Lower lobe of right lung (tissue), 2 donors: Measurements from ENCODE around the gene NUP50. TPM values are rescaled to one million over a fixed set of nuclear protein-coding genes. Genes with fewer than 3 reads are reported as not detected.

Experiments
- ATAC-seq, 2 donors: fragments of 200-7000 bp; cut with Tn5 transposase; one replicate each; pipeline ENCODE4 v1.9.1; 2020 to 2022; ENCODE audit warnings: mild to moderate bottlenecking in 2 of 2, moderate library complexity in 2 of 2
- DNase-seq: peaks from one replicate; pipeline ENCODE4 v3.0.0-alpha.2; 2020
- H3K27ac ChIP-seq: fragments of 200-600 bp; one replicate; pipeline ENCODE4 v1.8.0; 2022
- H3K27me3 ChIP-seq: fragments of 200-600 bp; one replicate; pipeline ENCODE4 v1.8.0; 2022; ENCODE audit warnings: low read depth
- H3K36me3 ChIP-seq: fragments of 200-600 bp; one replicate; pipeline ENCODE4 v1.8.0; 2022; ENCODE audit warnings: mild to moderate bottlenecking
- H3K4me1 ChIP-seq: fragments of 200-600 bp; one replicate; pipeline ENCODE4 v1.8.0; 2022
- H3K4me3 ChIP-seq: fragments of 200-600 bp; one replicate; pipeline ENCODE4 v1.8.0; 2022; ENCODE audit warnings: mild to moderate bottlenecking
- H3K9me3 ChIP-seq: fragments of 200-600 bp; one replicate; pipeline ENCODE4 v1.8.0; 2022
- CTCF ChIP-seq: fragments of 200-600 bp; IDR thresholded peaks from one replicate; pipeline ENCODE4 v1.8.0; 2022; ENCODE audit warnings: antibody characterized with exemption, mild to moderate bottlenecking
- intact Hi-C: fragments of 100-400 bp; cut with DNase I; formaldehyde crosslinking; loops from one replicate; pipeline ENCODE4 v1.11.0; 2022
- total RNA-seq: library from RNA; stranded (reverse); fragmentation: NEBNext Ultra II Directional; extraction: Animal tissue kit (Norgen Biotek cat#: 25700); gene quantifications from one replicate; pipeline ENCODE4 v1.2.1, GENCODE V29; 2021
- donor health status: DM: no; HTN: yes; CAD: no; lungs with severe emphysema.

The NUP50 gene
- total RNA-seq, 1 donor from 2014 or later, result 49.5 TPM

GRCh38 chr22:45162531-45162930, 1.2 kb upstream of the NUP50 start:
- TF ChIP-seq CTCF, result no peak
- intact Hi-C loops, result no loop called here
- H3K4me1 ChIP-seq, result peaks cover 75% of the 10 kb centered on the region
- no peak for ATAC-seq
- H3K4me3 ChIP-seq, result peak overlapping the region; percentile 77
- H3K27me3 ChIP-seq, result no peaks in the 10 kb centered on the region
- H3K27ac ChIP-seq, result peak overlapping the region; percentile 93
- no peaks in the 10 kb centered on the region for H3K9me3 ChIP-seq
- no peak for DNase-seq
- H3K36me3 ChIP-seq, result peaks cover 10% of the 10 kb centered on the region

DNA sequence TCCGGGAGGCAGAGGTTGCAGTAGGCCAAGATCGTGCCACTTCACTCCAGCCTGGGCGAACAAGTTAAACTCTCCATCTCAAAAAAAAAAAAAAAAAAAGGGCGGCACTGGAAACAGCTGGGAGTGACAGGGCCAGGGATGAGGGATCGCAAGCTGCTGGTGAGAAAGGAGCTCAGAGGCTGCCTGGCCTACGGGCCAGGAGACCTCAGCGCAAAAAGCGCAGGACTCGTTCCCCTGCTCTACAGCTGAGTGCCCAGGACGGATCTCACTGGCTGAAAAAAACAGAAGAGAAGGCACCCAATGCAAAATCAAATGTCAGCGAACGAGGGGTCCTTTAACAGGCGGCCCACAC, 650 bp upstream of the NUP50 start:
- ATAC-seq (peak; percentile 55 to 62), DNase-seq (no peak)
- intact Hi-C loops, result no loop called here
- Histone ChIP-seq H3K27ac (peak overlapping the region; percentile 93), H3K4me3 (peak overlapping the region; percentile 77), H3K36me3 (peaks cover 11% of the 10 kb centered on the region), H3K9me3 (no peaks in the 10 kb centered on the region), H3K27me3 (no peaks in the 10 kb centered on the region), H3K4me1 (peaks cover 71% of the 10 kb centered on the region)
- TF ChIP-seq CTCF, result no peak

DNA sequence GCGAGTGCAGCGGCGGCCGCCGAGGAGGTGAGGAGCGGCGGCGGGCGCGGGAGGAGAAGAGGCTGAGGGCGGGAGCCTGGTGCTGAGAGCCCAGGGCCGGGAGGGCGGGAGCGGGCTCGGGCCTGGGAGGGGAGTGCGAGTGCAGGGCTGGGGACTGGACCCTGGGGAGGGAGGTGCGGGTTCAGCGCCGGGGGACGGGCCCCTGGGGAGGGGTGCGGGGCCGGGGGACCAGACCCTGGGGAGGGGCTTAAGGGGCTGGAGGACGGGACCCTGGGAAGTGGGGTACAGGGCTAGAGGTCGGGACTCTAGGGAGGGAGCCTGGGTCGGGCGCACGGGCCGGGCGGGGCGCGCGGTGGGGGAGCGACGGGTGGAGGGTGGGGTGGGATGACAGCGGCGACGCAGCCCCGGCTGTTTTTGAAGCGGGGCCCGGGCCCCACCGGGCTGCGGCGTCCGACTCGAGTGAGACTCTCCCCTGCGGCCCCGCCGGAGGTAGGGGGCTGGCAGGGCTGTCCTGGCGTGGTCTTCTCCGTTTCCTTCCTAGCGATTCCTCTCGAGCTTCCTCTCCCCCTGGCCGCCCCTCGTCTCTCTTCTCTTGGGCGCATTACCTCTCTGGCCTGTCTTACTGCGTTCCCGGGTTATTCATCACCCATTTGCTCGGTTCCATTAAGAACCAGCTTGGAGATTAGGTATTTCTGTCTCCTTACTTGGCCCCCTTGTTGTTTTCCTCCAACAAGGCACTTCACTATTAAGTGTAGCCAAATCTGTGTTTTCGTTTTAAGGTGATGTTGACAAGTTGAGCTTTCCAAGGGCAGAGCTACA, 754 bp downstream of the NUP50 start:
- ATAC-seq (peak; percentile 57 to 59), DNase-seq (peak; percentile 55)
- Histone ChIP-seq H3K27me3 (no peaks in the 10 kb centered on the region), H3K36me3 (peaks cover 26% of the 10 kb centered on the region), H3K4me1 (peaks cover 57% of the 10 kb centered on the region), H3K4me3 (peak overlapping the region; percentile 77), H3K9me3 (no peaks in the 10 kb centered on the region), H3K27ac (peak overlapping the region; percentile 93)
- no peak for TF ChIP-seq CTCF
- intact Hi-C loops, result no loop called here

DNA sequence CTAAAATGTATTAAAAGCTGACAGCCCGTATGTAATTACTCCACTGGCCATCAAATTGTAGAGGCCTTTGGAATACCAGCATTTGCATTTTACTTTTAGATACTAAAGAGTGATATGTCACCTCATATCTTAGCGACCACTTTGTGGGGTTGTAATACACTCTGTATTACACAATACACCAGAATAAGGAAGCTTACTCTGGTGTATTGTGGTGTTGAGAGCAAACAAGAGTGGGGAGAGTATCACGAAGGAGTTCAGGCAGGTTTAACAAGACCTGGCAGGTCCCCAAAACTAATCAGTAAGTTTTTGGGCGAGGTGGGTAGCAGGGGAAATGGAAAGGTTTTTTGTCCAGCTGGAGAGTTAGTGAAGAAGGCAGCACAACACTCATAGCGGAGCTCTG, 3.2 kb downstream of the NUP50 start:
- no peak for TF ChIP-seq CTCF
- ATAC-seq, result no peak
- Histone ChIP-seq H3K9me3 (no peaks in the 10 kb centered on the region), H3K27ac (no peak overlapping the region), H3K36me3 (peaks cover 50% of the 10 kb centered on the region), H3K27me3 (no peaks in the 10 kb centered on the region), H3K4me1 (peaks cover 40% of the 10 kb centered on the region), H3K4me3 (no peak overlapping the region)
- intact Hi-C loops, result no loop called here
- DNase-seq, result no peak

GRCh38 chr22:45169591-45170466, 6.1 kb downstream of the NUP50 start:
- ATAC-seq (no peak), DNase-seq (no peak)
- H3K27ac ChIP-seq, result no peak overlapping the region
- H3K4me3 ChIP-seq, result no peak overlapping the region
- H3K9me3 ChIP-seq, result no peaks in the 10 kb centered on the region
- H3K27me3 ChIP-seq, result no peaks in the 10 kb centered on the region
- H3K36me3 ChIP-seq, result peaks cover 79% of the 10 kb centered on the region
- intact Hi-C loops, result no loop called here
- H3K4me1 ChIP-seq, result peaks cover 26% of the 10 kb centered on the region
- no peak for TF ChIP-seq CTCF
